Ovary (tissue), 3 donors: ENCODE measurements around the gene ARID2.

ENCODE experiments used
- EP300 ChIP-seq: sonication (generic); formaldehyde crosslinking; IDR thresholded peaks from one replicate; pipeline ENCODE4 v1.6.1; 2017; ENCODE audit warnings: antibody characterized with exemption
- POLR2A ChIP-seq: fragments of 450-650 bp; IDR thresholded peaks from one replicate; pipeline ENCODE4 v1.6.1; 2017; ENCODE audit warnings: antibody characterized with exemption, mild to moderate bottlenecking, moderate library complexity
- TF ChIP-seq, protein P1 (sequence below), 3 donors: fragments of 450-650 bp in 2 of 3; fragments of 200-600 bp in 1 of 3; IDR thresholded peaks; one replicate each; pipeline versions ENCODE4 v1.5.1 to v1.8.0; 2016 to 2022; ENCODE audit warnings: antibody characterized with exemption in 3 of 3, mild to moderate bottlenecking in 1 of 3
- donor health status: DM: no; HTN: no; CAD: no.

DNA sequence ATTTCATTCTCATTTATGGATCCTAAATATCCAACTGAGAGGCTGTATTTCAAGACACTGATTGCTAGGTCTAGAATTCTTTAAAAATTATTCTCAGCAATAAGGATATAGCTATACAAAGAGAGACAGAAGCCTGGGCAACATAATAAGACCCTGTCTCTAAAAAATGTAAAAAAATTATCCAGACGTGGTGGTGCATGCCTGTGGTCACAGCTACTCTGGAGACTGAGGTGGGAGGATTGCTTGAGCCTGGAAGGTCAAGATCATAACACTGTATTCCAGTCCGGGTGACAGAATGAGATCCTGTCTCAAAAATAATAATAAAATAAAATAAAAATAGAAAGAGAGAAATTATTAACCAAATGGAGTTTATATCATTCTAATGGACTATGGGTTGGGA is 20.6 kb upstream of the ARID2 start:
- TF ChIP-seq, protein P1, sequence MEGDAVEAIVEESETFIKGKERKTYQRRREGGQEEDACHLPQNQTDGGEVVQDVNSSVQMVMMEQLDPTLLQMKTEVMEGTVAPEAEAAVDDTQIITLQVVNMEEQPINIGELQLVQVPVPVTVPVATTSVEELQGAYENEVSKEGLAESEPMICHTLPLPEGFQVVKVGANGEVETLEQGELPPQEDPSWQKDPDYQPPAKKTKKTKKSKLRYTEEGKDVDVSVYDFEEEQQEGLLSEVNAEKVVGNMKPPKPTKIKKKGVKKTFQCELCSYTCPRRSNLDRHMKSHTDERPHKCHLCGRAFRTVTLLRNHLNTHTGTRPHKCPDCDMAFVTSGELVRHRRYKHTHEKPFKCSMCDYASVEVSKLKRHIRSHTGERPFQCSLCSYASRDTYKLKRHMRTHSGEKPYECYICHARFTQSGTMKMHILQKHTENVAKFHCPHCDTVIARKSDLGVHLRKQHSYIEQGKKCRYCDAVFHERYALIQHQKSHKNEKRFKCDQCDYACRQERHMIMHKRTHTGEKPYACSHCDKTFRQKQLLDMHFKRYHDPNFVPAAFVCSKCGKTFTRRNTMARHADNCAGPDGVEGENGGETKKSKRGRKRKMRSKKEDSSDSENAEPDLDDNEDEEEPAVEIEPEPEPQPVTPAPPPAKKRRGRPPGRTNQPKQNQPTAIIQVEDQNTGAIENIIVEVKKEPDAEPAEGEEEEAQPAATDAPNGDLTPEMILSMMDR (IDR thresholded peaks at IDR 0.05) = no peak
- no peak for TF ChIP-seq EP300
- no peak for TF ChIP-seq POLR2A
